ENCODE measurements around the gene CD300LB. TPM values are rescaled to one million over a fixed set of nuclear protein-coding genes. Genes with fewer than 3 reads are reported as not detected.

Gene CD300LB
- total and polyA plus RNA-seq, 8 donors: 0.25 TPM; not detected in 7

- 89 to 94% (median 91%) methylated on average over 5 of the region's 5 CpGs for WGBS, 5 donors
- H3K4me3 ChIP-seq: no peak overlapping the region
- H3K9me3 ChIP-seq: no peaks in the 10 kb centered on the region
- TF ChIP-seq CTCF (IDR thresholded peaks at IDR 0.05) (no peak), POLR2A (IDR thresholded peaks at IDR 0.05) (no peak), POLR2AphosphoS5 (IDR thresholded peaks at IDR 0.05) (no peak), EP300 (IDR thresholded peaks at IDR 0.05) (no peak)
- no peaks in the 10 kb centered on the region for H3K4me1 ChIP-seq
- H3K36me3 ChIP-seq: no peaks in the 10 kb centered on the region
- no peak for DNase-seq
- intact Hi-C loops (cut with DNase I; ENCODE audit: low total_unique reads): no loop called here
- H3K27me3 ChIP-seq: no peaks in the 10 kb centered on the region
- H3K27ac ChIP-seq: no peak overlapping the region
These were observed 10.9 kb upstream of the CD300LB start for GRCh38 chr17:74542166-74542565.

GRCh38 chr17:74541176-74542111, 10.2 kb upstream of the CD300LB start:
- no peaks in the 10 kb centered on the region for H3K9me3 ChIP-seq
- H3K4me3 ChIP-seq: no peak overlapping the region
- TF ChIP-seq POLR2AphosphoS5 (IDR thresholded peaks at IDR 0.05): no peak
- TF ChIP-seq CTCF (IDR thresholded peaks at IDR 0.05): no peak
- TF ChIP-seq EP300 (IDR thresholded peaks at IDR 0.05): no peak
- no peak for TF ChIP-seq POLR2A (IDR thresholded peaks at IDR 0.05)
- no peak overlapping the region for H3K27ac ChIP-seq
- H3K4me1 ChIP-seq: peaks cover 0 to 3% (median 0%) of the 10 kb centered on the region in 4 donors
- no peak for DNase-seq
- no peaks in the 10 kb centered on the region for H3K27me3 ChIP-seq
- intact Hi-C loops (cut with DNase I; ENCODE audit: low total_unique reads): no loop called here
- 69 to 75% (median 73%) methylated on average over 20 to 23 of the region's 23 CpGs for WGBS, 5 donors
- no peaks in the 10 kb centered on the region for H3K36me3 ChIP-seq

- DNase-seq: no peak
- peaks cover 0 to 4% (median 0%) of the 10 kb centered on the region in 4 donors for H3K9me3 ChIP-seq
- H3K27ac ChIP-seq: no peak overlapping the region
- TF ChIP-seq EP300 (IDR thresholded peaks at IDR 0.05): no peak
- no peak for TF ChIP-seq CTCF (IDR thresholded peaks at IDR 0.05)
- TF ChIP-seq POLR2AphosphoS5 (IDR thresholded peaks at IDR 0.05): no peak
- TF ChIP-seq POLR2A (IDR thresholded peaks at IDR 0.05): no peak
- 75 to 80% (median 76%) methylated on average over 10 of the region's 10 CpGs for WGBS, 5 donors
- H3K4me3 ChIP-seq: no peak overlapping the region
- no peaks in the 10 kb centered on the region for H3K36me3 ChIP-seq
- peaks cover 0 to 3% (median 0%) of the 10 kb centered on the region in 4 donors for H3K4me1 ChIP-seq
- intact Hi-C loops (cut with DNase I; ENCODE audit: low total_unique reads): no loop called here
- no peaks in the 10 kb centered on the region for H3K27me3 ChIP-seq
These were observed 8.1 kb upstream of the CD300LB start for GRCh38 chr17:74539281-74539820.

GRCh38 chr17:74536890-74537289, 5.6 kb upstream of the CD300LB start:
- no peak for TF ChIP-seq POLR2AphosphoS5 (IDR thresholded peaks at IDR 0.05)
- no peak for TF ChIP-seq POLR2A (IDR thresholded peaks at IDR 0.05)
- TF ChIP-seq EP300 (IDR thresholded peaks at IDR 0.05): no peak
- TF ChIP-seq CTCF (IDR thresholded peaks at IDR 0.05): no peak
- 57 to 70% (median 66%) methylated on average over 3 of the region's 3 CpGs for WGBS, 5 donors
- no peak overlapping the region for H3K27ac ChIP-seq
- peaks cover 0 to 6% (median 0%) of the 10 kb centered on the region in 3 donors for H3K27me3 ChIP-seq
- peaks cover 0 to 4% (median 0%) of the 10 kb centered on the region in 4 donors for H3K9me3 ChIP-seq
- peaks cover 0 to 3% (median 0%) of the 10 kb centered on the region in 4 donors for H3K4me1 ChIP-seq
- H3K36me3 ChIP-seq: no peaks in the 10 kb centered on the region
- no peak for DNase-seq
- no peak overlapping the region for H3K4me3 ChIP-seq
- intact Hi-C loops (cut with DNase I; ENCODE audit: low total_unique reads): no loop called here

All from stomach (tissue), 9 donors.